CD4-positive, alpha-beta T cell treated with Interleukin-6 at 100 ng/mL for 8 hours (primary cell): ENCODE data around the gene PRR11.
A peak's percentile ranks its signal among the peaks of the same experiment; 100 is the strongest.
"Not testable (repeated sequence)": the region's sequence is repeated elsewhere in the genome, so short reads cannot be mapped to it uniquely, and the experiment has no call there.

Experiments used
- DNase-seq: peaks from one replicate; pipeline ENCODE4 v3.0.0-alpha.2; 2020; ENCODE audit warnings: mixed read lengths, low spot score

Gene PRR11

GRCh38 chr17:59155439-59156177 lies at the start of gene PRR11:
Gene PRR11 (plus strand): TSS chr17:59155746. CDS start chr17:59169753, 14,007 bp downstream.
- DNase-seq = peak; percentile 98

GRCh38 chr17:59105852-59106462 lies 49.6 kb upstream of the PRR11 start:
- peak; percentile 67 for DNase-seq

GRCh38 chr17:59106463-59107305 lies 48.9 kb upstream of the PRR11 start, which contains the start of gene TRIM37:
Gene TRIM37 (minus strand): TSS chr17:59106880. CDS start chr17:59106461, 419 bp downstream.
- DNase-seq = peak; percentile 99

- DNase-seq = no peak
These were observed 48.3 kb upstream of the PRR11 start for GRCh38 chr17:59107306-59107670.

GRCh38 chr17:59108400-59109102 lies 47.0 kb upstream of the PRR11 start:
- DNase-seq = no peak

- DNase-seq = no peak
These were observed 44.6 kb upstream of the PRR11 start for GRCh38 chr17:59110973-59111372.

- DNase-seq = no peak
These were observed 44.0 kb upstream of the PRR11 start for GRCh38 chr17:59111539-59111938.

GRCh38 chr17:59115474-59115873 lies 40.1 kb upstream of the PRR11 start:
- no peak for DNase-seq

- DNase-seq = no peak
These were observed 33.6 kb upstream of the PRR11 start for GRCh38 chr17:59121901-59122480.

- DNase-seq = no peak
These were observed 30.9 kb upstream of the PRR11 start for GRCh38 chr17:59124665-59125064.

GRCh38 chr17:59126809-59127417 lies 28.6 kb upstream of the PRR11 start:
- no peak for DNase-seq

- DNase-seq = no peak
These were observed 25.7 kb upstream of the PRR11 start for GRCh38 chr17:59129814-59130213.

GRCh38 chr17:59131131-59131530 lies 24.4 kb upstream of the PRR11 start:
- DNase-seq = no peak

- not testable (repeated sequence) for DNase-seq
These were observed 17.2 kb upstream of the PRR11 start for GRCh38 chr17:59138339-59138738.

GRCh38 chr17:59139939-59140338 lies 15.6 kb upstream of the PRR11 start:
- no peak for DNase-seq

- DNase-seq = no peak
These were observed 13.7 kb upstream of the PRR11 start for GRCh38 chr17:59141860-59142259.

GRCh38 chr17:59145571-59146096 lies 9.9 kb upstream of the PRR11 start:
- DNase-seq = no peak

GRCh38 chr17:59149051-59149450 lies 6.5 kb upstream of the PRR11 start:
- no peak for DNase-seq

- DNase-seq = no peak
These were observed 5.6 kb upstream of the PRR11 start for GRCh38 chr17:59149841-59150511.

- no peak for DNase-seq
These were observed 4.5 kb upstream of the PRR11 start for GRCh38 chr17:59151006-59151405.
